ENCODE results near the gene HMGN4.
"Not testable (repeated sequence)": the region's sequence is repeated elsewhere in the genome, so short reads cannot be mapped to it uniquely, and the experiment has no call there.

The HMGN4 gene

DNA sequence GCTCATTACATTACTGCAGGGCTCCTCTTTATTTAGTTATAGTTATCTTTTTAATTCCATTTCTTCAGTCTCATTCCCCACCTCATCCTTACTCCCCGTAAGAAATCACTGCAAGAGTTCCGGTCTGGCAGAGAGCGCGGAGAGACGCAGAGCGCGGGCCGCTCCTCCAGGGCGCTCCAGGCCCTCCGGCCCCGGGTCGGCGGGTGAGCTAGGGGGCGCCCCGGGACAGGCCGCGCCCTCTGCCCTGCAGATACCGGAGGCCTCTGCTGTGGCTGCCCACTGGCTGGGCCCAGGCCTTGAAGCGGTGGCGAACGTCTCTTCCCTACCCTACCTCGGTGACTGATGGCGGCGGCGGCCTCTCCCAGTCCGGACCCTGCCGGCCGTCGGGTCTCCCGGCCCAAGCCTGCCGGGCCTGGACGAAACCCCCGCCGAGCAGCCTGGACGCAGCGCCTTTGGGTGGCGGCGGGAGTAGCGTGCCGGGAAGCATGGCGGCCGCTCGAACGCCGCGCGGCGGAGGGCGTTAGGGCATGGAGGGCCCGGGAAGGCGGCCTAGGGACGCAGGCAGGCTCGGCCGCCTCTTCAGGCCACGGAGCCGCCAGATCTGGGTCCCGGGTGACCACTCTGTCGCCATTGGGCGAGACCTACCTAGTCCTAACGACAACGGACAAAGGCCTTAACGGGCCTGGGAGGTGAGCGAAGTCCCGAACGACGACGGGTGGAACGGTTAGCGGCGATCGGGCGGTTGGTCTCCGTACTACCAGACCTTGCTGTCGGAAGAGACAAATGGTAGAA is 16.4 kb upstream of the HMGN4 start:
- peak in 2 of 3 donors; percentile 54 to 60 for DNase-seq (ENCODE audit: low read depth in 2 of 3, low spot score in 1 of 3)

DNA sequence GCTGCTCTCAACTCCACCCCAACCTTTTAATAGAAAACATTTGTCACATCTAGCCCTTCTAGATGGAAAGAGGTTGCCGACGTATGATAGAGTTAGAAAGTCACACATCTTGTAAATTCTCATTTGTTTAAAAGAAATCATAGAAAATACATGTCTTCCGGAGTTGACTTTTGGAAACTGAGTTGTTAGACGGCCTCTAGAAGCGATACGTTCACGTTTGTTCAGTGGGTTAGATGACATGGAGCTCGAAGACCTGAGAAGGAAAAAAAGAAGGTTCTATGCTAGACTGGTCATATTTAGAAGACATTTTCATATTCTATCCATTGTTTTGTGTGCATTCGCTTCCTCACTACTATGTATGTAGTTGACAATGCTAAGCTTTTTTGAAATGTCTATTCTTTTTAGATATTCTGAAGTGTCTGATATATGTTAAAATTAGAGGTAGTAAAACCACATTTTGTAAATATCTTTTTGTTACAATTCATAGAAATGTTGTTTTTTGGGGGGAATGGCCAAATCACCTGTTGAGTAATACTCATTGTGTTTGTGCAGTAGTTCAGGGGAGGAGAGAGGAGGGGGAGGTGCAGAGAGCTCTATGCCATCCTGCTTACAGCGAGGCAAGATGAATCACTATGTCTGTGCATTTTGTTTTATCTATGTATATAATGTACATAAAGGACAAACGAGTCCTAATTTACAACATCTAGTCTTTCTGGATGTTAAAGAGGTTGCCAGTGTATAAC is 15.5 kb upstream of the HMGN4 start:
- not testable (repeated sequence) for DNase-seq (ENCODE audit: low read depth in 2 of 3, low spot score in 1 of 3)

GRCh38 chr6:26524314-26524713 is 13.9 kb upstream of the HMGN4 start:
- DNase-seq (ENCODE audit: low read depth in 2 of 3, low spot score in 1 of 3), result not testable (repeated sequence)

DNA sequence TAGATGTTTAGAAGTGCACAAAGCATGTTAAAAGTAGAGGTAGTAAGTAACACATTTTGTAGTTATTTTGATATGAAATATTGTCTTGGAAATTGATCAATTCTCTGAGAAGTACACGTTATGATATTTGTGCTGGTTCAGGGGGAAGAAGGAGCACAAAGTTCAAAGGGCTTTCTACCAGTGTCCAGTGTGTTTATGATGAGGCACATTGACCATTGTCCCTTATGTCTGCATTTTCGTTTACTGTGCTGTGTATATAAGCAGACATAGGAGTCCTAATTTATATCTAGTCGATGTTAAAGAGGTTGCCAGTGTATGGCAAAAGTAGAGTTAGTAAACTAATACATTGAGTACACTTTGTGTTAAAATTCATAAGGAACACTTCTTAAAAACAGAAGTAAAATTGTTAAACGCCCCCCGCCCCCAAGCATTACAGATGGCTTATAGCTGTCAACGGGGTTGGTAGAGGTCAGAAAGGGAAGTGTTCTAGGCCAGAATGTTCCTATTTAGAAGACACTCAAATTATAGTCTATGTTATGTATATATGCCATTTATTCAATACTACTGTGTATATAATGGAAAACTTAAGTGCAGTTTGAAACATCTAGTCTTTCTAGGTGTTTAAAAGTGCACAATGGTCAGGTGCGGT is 13.3 kb upstream of the HMGN4 start:
- DNase-seq (ENCODE audit: low read depth in 2 of 3, low spot score in 1 of 3), result no peak

GRCh38 chr6:26525838-26526237 is 12.3 kb upstream of the HMGN4 start:
- no peak for DNase-seq (ENCODE audit: low read depth in 2 of 3, low spot score in 1 of 3)

DNA sequence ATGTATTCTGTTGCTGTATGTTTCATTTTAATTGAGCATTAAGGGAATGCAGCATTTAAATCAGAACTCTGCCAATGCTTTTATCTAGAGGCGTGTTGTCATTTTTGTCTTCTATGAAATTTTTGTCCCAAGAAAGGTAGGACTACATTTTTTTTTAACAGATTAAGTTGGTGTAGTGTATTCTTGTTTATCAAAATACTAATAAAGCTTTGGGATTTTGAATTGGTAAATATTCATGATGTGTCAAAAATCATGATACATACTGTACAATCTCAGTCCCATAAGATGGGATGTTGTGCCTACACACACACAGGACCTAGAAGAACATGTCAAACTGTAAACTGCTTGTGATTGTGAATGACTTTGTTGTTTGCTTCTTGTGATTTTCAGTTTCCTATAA is 11.2 kb upstream of the HMGN4 start:
- DNase-seq (ENCODE audit: low read depth in 2 of 3, low spot score in 1 of 3), result no peak

DNA sequence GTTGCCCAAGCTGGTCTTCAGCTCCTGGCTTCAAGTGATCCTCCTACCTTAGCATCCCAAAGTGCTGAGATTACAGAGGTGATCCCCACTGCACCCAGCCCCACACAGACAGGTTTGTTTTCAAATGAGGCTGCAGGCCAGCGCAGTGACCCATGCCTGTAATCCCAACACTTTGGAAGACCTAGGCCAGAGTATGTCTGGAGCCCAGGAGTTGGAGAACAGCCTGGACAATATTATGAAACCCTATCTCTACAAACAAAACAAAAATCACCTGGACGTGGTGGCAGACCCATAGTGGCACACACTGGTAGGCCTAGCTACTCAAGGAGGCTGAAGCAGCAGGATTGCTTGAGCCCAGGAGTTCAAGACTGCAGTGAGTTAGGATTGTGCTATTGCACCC is 8.0 kb upstream of the HMGN4 start:
- no peak for DNase-seq (ENCODE audit: low read depth in 2 of 3, low spot score in 1 of 3)

GRCh38 chr6:26531897-26532296 is 6.3 kb upstream of the HMGN4 start:
- no peak for DNase-seq (ENCODE audit: low read depth in 2 of 3, low spot score in 1 of 3)

- peak; percentile 86 to 99 (median 95) for DNase-seq (ENCODE audit: low read depth in 2 of 3, low spot score in 1 of 3)
These were observed 5.3 kb upstream of the HMGN4 start for GRCh38 chr6:26532699-26533531.

- no peak for DNase-seq (ENCODE audit: low read depth in 2 of 3, low spot score in 1 of 3)
These were observed 4.6 kb upstream of the HMGN4 start for GRCh38 chr6:26533532-26533931.

DNA sequence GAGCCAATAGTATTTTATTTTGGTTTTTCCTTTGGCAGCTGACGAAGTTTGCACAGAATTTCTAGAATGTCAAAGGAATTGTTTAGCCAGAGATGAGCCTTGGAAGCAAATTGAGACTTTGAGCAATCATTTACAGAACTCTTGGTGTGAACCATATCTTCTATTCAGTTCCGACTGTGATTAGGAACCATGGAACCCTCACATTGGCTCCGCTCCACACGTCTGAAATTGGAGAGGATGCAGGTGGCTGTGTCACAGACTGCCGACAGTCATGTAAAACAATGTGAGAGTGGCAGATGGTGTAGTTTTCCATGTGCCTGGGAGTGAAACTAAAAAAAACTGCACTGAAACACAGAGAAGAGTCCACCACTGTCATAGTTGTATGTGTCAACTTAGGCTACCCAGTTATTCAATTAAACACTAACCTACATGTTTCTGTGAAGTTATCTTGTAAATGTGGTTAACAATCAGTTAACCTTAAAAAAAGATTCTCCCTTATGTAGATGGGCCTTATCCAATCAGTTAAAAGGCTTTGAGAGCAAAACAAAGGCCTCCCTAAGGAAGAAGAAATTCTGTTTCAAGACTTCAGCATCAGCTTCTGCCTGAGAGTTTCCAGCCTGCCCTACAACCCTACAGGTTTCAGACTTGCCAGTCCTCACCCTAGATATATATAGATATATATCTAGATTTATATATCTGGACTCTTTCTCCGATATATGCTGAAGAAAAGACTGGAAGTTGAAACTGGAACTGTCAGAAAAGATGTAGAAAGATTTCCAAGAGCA is 3.3 kb upstream of the HMGN4 start:
- no peak for DNase-seq (ENCODE audit: low read depth in 2 of 3, low spot score in 1 of 3)

GRCh38 chr6:26536571-26537159 is 1.5 kb upstream of the HMGN4 start:
- DNase-seq (ENCODE audit: low read depth in 2 of 3, low spot score in 1 of 3), result no peak

DNA sequence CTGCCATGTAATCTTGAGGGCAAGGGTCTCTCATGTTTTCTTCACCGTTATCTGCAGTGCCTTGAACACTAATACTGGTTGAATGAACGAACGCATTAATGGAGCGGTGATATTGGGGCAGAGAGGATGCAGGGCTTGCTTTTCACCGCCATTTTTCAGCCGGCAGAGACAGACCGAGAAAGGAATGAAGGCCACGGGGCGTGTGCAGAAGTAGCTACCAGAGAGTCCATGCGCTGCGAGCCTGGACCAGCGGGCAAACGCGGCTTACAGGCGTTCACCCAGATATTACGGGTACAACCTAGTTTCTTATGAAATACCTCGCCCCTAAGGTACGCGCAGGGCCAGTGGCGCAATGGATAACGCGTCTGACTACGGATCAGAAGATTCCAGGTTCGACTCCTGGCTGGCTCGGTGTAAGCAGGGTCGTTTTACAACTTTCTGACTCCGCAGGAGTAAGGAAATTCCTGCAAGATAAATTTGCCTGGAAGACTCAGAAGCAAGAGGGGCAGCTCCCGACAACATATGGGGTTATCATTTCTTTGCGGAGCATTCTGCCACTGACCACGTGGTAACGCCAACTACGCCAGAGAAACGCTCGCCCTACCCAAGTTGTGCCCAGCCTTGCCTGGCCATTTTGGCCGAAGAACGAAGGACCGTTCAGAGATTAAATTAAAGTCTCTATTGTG is 863 bp upstream of the HMGN4 start:
- DNase-seq (ENCODE audit: low read depth in 2 of 3, low spot score in 1 of 3), result peak; percentile 83 to 94 (median 93)

DNA sequence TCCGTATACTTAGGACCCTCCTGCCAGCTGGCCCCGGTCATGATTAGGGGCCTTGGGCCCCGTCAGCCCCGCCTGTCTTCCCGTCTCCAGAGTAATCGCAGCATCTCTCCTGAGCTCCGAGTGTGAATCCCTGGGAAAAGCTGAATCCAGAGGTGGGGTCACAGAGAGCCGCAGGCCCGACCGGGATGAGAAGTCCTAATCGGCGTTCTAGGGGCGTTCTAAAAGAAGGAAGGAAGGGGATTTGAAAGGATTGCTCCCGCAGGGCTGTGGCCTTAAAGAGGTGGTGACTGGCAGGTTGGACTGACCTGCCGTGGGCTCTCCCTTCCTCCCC is 371 bp downstream of the HMGN4 start:
- no peak for DNase-seq (ENCODE audit: low read depth in 2 of 3, low spot score in 1 of 3)

DNA sequence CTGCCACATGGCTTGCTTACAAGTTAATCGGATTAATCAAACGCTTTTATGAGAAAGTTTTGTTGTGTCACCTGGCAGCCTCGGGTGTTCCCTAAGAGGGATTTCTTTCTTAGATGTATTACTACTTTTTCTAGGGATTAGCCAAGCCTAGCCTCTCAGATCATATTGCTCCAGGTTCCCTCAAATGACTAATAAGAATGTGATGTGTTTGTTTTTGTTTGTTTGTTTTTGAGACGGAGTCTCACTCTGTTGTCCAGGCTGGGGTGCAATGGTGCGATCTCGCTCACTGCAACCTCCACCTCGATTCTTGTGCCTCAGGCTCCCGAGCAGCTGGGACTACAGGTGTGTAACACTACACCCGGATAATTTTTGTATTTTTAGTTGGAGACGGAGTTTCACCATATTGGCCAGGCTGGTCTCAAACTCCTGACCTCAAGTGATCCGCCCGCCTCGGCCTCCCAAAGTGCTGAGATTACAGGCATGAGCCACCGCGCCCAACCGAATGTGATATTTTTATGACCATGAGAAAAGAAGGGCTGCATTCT is 977 bp downstream of the HMGN4 start:
- DNase-seq (ENCODE audit: low read depth in 2 of 3, low spot score in 1 of 3), result no peak

GRCh38 chr6:26541579-26541978 is 3.4 kb downstream of the HMGN4 start:
- no peak for DNase-seq (ENCODE audit: low read depth in 2 of 3, low spot score in 1 of 3)

- DNase-seq (ENCODE audit: low read depth in 2 of 3, low spot score in 1 of 3), result no peak
These were observed 5.8 kb downstream of the HMGN4 start for GRCh38 chr6:26543953-26544352.

GRCh38 chr6:26544473-26544872 is 6.3 kb downstream of the HMGN4 start:
- DNase-seq (ENCODE audit: low read depth in 2 of 3, low spot score in 1 of 3), result no peak

DNA sequence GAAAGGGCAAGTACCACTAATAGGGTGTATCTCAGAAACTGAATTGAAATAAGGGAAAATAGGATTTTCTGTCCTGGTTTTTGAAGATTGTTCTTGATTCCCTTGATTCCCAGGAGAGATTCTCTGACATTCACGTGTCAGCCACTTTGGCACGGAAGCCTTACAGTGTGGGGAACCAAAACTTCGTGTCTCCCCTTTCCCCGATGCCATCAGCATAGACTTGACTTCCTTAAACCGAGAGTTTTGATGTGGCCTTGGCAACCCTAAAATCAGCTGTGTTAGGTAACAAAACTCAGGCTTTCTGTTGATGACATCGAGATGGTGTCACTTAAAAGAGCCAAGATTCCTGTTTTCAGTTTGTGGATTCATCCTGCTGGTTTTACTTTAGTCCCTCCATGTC is 7.5 kb downstream of the HMGN4 start:
- DNase-seq (ENCODE audit: low read depth in 2 of 3, low spot score in 1 of 3), result no peak
